ENCODE results near the gene SERTM1.

Gene SERTM1

DNA sequence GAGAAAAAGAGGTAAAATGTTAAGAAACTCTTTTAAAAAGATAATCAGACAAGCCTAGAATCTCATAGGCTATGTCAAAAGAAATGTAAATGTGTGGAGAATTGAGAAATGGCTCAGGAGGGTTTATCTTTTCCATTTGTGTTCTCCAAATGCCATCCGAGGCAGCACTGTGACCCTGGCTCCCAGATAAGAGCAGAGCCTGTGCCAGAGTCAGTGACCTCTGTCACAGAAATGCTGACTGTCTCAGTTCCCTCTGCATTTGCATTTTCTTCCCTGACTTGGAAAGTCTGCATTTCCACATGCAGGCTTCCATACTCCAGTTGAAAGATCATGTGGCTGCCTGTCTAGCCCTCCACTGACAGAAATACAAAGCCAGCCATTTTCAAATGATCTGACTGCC is 42.0 kb downstream of the SERTM1 start:
- no peaks in the 10 kb centered on the region for H3K9me3 ChIP-seq (ENCODE audit: control insufficient read depth, low read length)
- no peaks in the 10 kb centered on the region for H3K36me3 ChIP-seq (ENCODE audit: control insufficient read depth, insufficient read depth, low read length)
- H3K9ac ChIP-seq (ENCODE audit: low read length): no peak overlapping the region
- no peaks in the 10 kb centered on the region for H3K4me1 ChIP-seq (ENCODE audit: control insufficient read depth, insufficient read depth, low read length)
- H3K27me3 ChIP-seq (ENCODE audit: control insufficient read depth, insufficient read depth, low read length): no peaks in the 10 kb centered on the region
- no peak overlapping the region for H3K4me3 ChIP-seq (ENCODE audit: low read length)

DNA sequence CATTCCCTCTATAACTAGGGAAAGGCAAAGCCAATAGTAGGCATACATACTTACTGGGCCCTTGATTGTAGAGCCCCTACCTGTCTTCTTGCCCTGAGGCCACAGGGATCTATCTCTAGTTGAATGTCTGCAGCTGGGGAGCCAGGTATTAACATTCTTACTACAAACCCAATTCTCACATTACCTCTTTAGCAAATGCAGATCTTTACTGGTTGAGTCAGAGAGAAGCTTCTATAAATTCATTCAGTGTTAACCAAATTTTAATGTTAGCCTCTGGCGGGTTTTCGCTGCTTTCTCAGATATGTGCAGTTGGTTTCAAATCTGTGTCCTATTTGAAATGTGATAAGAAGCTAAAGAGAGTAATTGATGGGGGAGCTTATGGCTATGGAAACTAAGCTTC is 43.2 kb downstream of the SERTM1 start:
- Histone ChIP-seq H3K9ac (ENCODE audit: low read length) (no peak overlapping the region), H3K4me1 (ENCODE audit: control insufficient read depth, insufficient read depth, low read length) (no peaks in the 10 kb centered on the region), H3K9me3 (ENCODE audit: control insufficient read depth, low read length) (no peaks in the 10 kb centered on the region), H3K27me3 (ENCODE audit: control insufficient read depth, insufficient read depth, low read length) (no peaks in the 10 kb centered on the region), H3K36me3 (ENCODE audit: control insufficient read depth, insufficient read depth, low read length) (no peaks in the 10 kb centered on the region), H3K4me3 (ENCODE audit: low read length) (no peak overlapping the region)

DNA sequence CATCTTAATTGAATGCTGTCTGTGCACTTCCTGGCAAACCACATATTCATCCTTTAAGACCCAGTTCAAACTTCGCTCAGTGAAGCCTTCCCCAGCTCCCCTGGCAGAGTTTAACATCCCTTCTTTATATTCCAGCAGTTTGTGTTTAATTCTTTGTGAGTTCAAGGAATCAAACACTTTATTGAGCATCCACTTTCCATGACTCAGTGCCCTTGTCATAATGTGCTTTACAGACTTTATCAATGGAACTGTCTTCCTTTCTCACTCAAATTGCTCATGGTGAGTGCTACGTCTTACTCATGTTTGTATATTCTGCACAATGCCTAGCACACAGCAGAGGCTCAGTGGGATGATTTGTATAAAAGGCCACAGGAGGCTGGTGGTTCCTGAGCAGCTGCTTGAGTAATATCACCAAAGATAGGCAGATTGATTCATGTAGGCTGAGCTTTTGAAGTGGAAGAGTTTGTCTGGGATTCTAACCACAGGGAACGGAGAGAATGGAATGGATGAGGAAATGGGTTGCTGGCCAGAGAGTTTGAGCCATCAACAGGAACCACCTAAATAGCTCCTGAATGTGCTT is 44.2 kb downstream of the SERTM1 start:
- Histone ChIP-seq H3K9ac (ENCODE audit: low read length) (no peak overlapping the region), H3K27me3 (ENCODE audit: control insufficient read depth, insufficient read depth, low read length) (no peaks in the 10 kb centered on the region), H3K36me3 (ENCODE audit: control insufficient read depth, insufficient read depth, low read length) (no peaks in the 10 kb centered on the region), H3K9me3 (ENCODE audit: control insufficient read depth, low read length) (no peaks in the 10 kb centered on the region), H3K4me1 (ENCODE audit: control insufficient read depth, insufficient read depth, low read length) (no peaks in the 10 kb centered on the region), H3K4me3 (ENCODE audit: low read length) (no peak overlapping the region)

DNA sequence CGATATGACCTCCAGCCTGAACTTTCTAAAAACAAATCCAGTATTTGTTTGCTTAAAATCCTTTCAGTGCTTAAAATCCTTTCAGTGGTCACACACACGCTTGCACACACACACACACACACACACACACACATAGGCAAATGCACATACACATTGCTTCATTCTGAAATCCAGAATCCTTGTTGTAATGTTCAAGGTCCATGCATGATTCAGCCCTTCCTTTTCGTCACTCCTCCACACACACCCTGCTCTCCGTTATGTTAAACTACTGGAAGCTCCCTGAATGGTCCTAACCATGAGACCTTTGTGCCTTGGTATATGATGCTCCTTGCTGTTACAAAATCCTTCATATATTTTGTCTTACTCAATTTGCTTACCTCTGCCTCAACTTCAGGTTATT is 44.9 kb downstream of the SERTM1 start:
- H3K9me3 ChIP-seq (ENCODE audit: control insufficient read depth, low read length): no peaks in the 10 kb centered on the region
- no peak overlapping the region for H3K4me3 ChIP-seq (ENCODE audit: low read length)
- H3K9ac ChIP-seq (ENCODE audit: low read length): no peak overlapping the region
- no peaks in the 10 kb centered on the region for H3K36me3 ChIP-seq (ENCODE audit: control insufficient read depth, insufficient read depth, low read length)
- no peaks in the 10 kb centered on the region for H3K27me3 ChIP-seq (ENCODE audit: control insufficient read depth, insufficient read depth, low read length)
- H3K4me1 ChIP-seq (ENCODE audit: control insufficient read depth, insufficient read depth, low read length): no peaks in the 10 kb centered on the region

DNA sequence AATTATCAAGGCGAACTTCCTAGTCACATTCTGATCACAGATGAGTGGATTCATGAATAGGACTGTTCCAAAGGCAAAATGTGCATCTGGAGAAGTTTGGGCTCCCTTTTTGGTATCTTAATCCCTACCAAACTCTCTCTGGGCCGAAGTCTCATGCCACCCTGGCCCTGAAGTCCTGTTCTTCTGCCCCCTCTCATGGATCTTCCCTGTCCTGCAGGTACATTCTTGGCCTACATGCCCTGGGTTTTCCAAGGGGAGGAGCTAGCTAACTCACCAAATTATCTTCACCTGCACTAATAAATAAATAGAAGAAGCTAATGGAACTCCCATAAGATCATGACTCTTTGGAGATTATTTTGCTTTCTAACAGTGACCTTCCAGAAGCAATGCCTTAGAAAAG is 50.3 kb downstream of the SERTM1 start:
- H3K4me3 ChIP-seq (ENCODE audit: low read length): no peak overlapping the region
- H3K4me1 ChIP-seq (ENCODE audit: control insufficient read depth, insufficient read depth, low read length): no peaks in the 10 kb centered on the region
- H3K36me3 ChIP-seq (ENCODE audit: control insufficient read depth, insufficient read depth, low read length): no peaks in the 10 kb centered on the region
- H3K9ac ChIP-seq (ENCODE audit: low read length): no peak overlapping the region
- no peaks in the 10 kb centered on the region for H3K27me3 ChIP-seq (ENCODE audit: control insufficient read depth, insufficient read depth, low read length)
- no peaks in the 10 kb centered on the region for H3K9me3 ChIP-seq (ENCODE audit: control insufficient read depth, low read length)

DNA sequence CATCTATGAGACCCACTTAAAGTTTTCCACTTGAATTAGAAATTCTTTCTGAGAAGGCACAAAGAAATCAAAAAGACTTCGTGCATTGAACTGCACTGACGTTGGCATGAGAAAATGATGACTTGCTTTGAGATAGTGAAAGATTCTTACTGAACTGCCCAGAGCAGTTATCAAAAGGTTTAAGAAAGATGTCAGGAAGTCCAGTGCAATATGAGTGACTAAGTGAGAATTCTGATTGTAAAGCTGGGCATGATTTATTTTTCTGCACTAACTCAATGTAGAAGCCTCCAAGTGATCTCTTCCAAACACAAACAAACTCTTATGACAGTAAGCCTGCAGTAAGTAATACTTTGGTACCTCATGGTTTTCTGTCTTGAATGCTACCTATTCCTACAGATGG is 52.1 kb downstream of the SERTM1 start:
- H3K27me3 ChIP-seq (ENCODE audit: control insufficient read depth, insufficient read depth, low read length): no peaks in the 10 kb centered on the region
- H3K9me3 ChIP-seq (ENCODE audit: control insufficient read depth, low read length): no peaks in the 10 kb centered on the region
- no peak overlapping the region for H3K9ac ChIP-seq (ENCODE audit: low read length)
- H3K4me3 ChIP-seq (ENCODE audit: low read length): no peak overlapping the region
- no peaks in the 10 kb centered on the region for H3K36me3 ChIP-seq (ENCODE audit: control insufficient read depth, insufficient read depth, low read length)
- no peaks in the 10 kb centered on the region for H3K4me1 ChIP-seq (ENCODE audit: control insufficient read depth, insufficient read depth, low read length)

DNA sequence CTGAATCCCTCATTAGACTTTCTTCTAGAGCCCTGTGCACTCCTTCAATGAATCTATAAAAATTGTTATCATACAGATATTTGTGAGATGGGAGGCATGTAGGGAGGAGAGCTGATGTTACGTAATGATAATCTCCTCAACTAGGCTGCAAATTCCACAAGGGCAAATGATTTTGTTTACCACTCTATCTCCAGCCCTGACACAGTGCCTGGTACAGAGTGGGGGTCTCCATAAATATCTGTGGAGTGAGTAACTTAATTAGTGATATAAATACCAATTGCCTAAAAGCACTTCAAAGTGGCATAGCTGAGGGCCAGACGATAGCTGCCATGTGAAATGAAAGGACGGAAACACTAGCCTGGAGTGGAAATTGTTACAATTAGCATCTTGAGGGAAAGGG is 54.2 kb downstream of the SERTM1 start:
- Histone ChIP-seq H3K9me3 (ENCODE audit: control insufficient read depth, low read length) (no peaks in the 10 kb centered on the region), H3K36me3 (ENCODE audit: control insufficient read depth, insufficient read depth, low read length) (no peaks in the 10 kb centered on the region), H3K27me3 (ENCODE audit: control insufficient read depth, insufficient read depth, low read length) (no peaks in the 10 kb centered on the region), H3K4me1 (ENCODE audit: control insufficient read depth, insufficient read depth, low read length) (no peaks in the 10 kb centered on the region), H3K4me3 (ENCODE audit: low read length) (no peak overlapping the region), H3K9ac (ENCODE audit: low read length) (no peak overlapping the region)

DNA sequence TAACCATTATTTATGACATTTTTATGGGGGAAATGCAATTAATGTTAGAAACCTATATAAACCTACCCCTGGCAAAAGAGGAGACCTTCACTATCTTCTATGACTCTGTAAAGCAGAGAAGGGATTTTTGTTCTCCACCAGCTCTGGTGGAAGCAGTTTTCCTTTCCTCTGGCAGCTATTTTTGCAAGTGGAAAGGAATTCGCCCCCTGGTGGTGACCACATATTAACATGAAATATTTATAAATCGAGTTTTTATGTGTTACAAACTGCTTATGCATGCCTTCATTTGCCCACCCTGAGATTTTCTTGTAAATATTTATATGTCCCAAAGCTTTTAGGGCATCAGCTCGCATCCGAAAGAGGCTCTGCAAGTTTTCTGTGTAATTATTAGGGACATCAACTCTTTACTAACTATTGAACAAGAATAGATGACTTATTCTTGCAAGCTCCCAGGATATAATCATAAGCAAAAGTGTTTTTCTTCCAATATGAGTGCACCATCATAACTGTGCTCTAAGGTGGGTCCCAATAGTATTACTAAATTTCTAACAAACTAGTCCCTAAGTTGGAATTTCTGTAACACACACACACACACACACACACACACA is 62.4 kb downstream of the SERTM1 start:
- Histone ChIP-seq H3K27me3 (ENCODE audit: control insufficient read depth, insufficient read depth, low read length) (no peaks in the 10 kb centered on the region), H3K9ac (ENCODE audit: low read length) (no peak overlapping the region)

DNA sequence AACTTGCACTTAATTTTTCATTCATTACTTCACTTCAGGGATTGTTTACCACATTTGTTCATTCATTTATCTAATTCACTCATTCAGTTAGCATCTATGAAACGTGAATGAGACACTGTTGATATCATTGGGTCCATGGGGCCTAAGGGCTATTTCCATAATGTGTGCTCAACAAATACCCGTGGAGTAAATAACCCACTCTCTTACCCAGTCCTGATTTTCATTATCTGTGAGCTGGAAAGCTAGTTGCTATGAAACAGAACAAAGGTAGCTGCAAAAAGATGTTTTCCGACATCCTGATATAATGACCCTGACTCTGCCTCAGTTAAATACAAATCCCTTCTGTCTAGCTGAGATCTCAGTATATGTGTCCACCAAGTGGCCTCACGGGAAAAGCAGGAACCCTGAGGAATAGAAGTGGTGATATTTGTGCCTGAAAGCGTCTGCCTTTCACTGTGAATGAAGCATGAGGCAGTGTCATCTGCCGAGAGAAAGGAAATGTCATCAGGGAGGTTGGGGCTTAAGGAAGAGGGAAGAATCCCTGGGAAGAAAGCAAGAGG is 63.8 kb downstream of the SERTM1 start:
- H3K4me1 ChIP-seq (ENCODE audit: control insufficient read depth, insufficient read depth, low read length): no peaks in the 10 kb centered on the region
- no peaks in the 10 kb centered on the region for H3K27me3 ChIP-seq (ENCODE audit: control insufficient read depth, insufficient read depth, low read length)

More for the DNA sequence above, 62.4 kb downstream of the SERTM1 start:
- H3K36me3 ChIP-seq (ENCODE audit: control insufficient read depth, insufficient read depth, low read length): no peaks in the 10 kb centered on the region
- no peak overlapping the region for H3K4me3 ChIP-seq (ENCODE audit: low read length)
- no peaks in the 10 kb centered on the region for H3K9me3 ChIP-seq (ENCODE audit: control insufficient read depth, low read length)
- no peaks in the 10 kb centered on the region for H3K4me1 ChIP-seq (ENCODE audit: control insufficient read depth, insufficient read depth, low read length)

DNA sequence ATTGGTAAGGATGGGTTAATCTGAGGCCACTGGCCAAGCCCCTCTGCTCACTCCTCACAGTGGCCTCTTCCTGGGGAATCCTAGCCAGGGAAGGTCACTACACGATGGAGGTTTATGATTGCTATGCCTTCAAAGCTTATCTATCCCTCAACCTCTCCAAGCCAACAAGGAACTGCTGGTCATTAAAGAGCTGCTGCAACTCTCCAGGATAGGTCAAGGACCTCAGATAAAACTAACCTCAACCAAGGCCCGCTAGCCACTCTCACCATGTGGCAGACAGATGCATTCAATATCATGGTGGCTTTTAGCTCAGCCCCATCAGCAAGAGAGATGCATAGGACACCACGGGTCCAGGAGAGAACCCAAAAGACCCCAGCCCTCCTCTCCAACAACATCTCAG is 71.6 kb downstream of the SERTM1 start:
- Histone ChIP-seq H3K36me3 (ENCODE audit: control insufficient read depth, insufficient read depth, low read length) (no peaks in the 10 kb centered on the region), H3K4me3 (ENCODE audit: low read length) (no peak overlapping the region), H3K27me3 (ENCODE audit: control insufficient read depth, insufficient read depth, low read length) (no peaks in the 10 kb centered on the region), H3K9ac (ENCODE audit: low read length) (no peak overlapping the region), H3K4me1 (ENCODE audit: control insufficient read depth, insufficient read depth, low read length) (no peaks in the 10 kb centered on the region), H3K9me3 (ENCODE audit: control insufficient read depth, low read length) (no peaks in the 10 kb centered on the region)

More for the DNA sequence above, 63.8 kb downstream of the SERTM1 start:
- no peaks in the 10 kb centered on the region for H3K36me3 ChIP-seq (ENCODE audit: control insufficient read depth, insufficient read depth, low read length)
- H3K9me3 ChIP-seq (ENCODE audit: control insufficient read depth, low read length): no peaks in the 10 kb centered on the region
- no peak overlapping the region for H3K4me3 ChIP-seq (ENCODE audit: low read length)
- no peak overlapping the region for H3K9ac ChIP-seq (ENCODE audit: low read length)

DNA sequence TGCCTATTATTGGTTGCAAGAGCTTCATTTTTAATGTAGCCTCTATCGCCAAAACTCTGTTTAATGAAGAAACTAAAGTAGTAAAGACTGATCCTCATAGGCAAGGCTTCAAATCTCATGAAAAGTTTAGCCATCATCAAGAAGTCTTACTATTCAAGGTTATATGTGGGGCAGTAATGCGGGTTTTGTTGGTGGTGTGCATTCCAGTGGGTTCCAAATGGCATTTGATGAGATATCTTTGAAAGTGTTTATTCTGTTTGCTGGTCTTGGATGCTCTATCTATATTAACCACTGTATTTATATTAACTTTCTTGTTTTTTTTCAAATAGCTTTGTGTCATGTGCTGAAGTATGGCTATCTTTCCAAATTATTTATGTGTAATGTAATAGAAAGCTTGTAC is 72.2 kb downstream of the SERTM1 start:
- H3K4me1 ChIP-seq (ENCODE audit: control insufficient read depth, insufficient read depth, low read length): no peaks in the 10 kb centered on the region
- H3K36me3 ChIP-seq (ENCODE audit: control insufficient read depth, insufficient read depth, low read length): no peaks in the 10 kb centered on the region
- no peak overlapping the region for H3K9ac ChIP-seq (ENCODE audit: low read length)
- H3K4me3 ChIP-seq (ENCODE audit: low read length): no peak overlapping the region
- no peaks in the 10 kb centered on the region for H3K9me3 ChIP-seq (ENCODE audit: control insufficient read depth, low read length)
- no peaks in the 10 kb centered on the region for H3K27me3 ChIP-seq (ENCODE audit: control insufficient read depth, insufficient read depth, low read length)

Data from mucosa of stomach (tissue), 1 donor.